Spleen (tissue), 11 donors: ENCODE data around the gene SEPTIN10. TPM values are rescaled to one million over a fixed set of nuclear protein-coding genes. Genes with fewer than 3 reads are reported as not detected.

Experiments
- DNase-seq: peaks from one replicate; pipeline ENCODE4 v3.0.0-alpha.2; 2020
- H3K27ac ChIP-seq, 8 donors: fragments of 200-600 bp; sonication (generic) in 7 of 8; 1 replicate in 4 of 8; 2 replicates in 4 of 8; pipeline versions ENCODE4 v1.5.0 to v1.8.0; 2016 to 2021; ENCODE audit warnings: inconsistent platforms in 4 of 8, mild to moderate bottlenecking in 4 of 8, moderate library complexity in 1 of 8
- H3K27me3 ChIP-seq, 7 donors: fragments of 200-600 bp; sonication (generic) in 6 of 7; replicated peaks in 1 of 7; 1 replicate in 4 of 7; 2 replicates in 3 of 7; pipeline versions ENCODE4 v1.5.0 to v1.8.0; 2016 to 2021; ENCODE audit warnings: inconsistent platforms in 3 of 7, mild to moderate bottlenecking in 1 of 7
- H3K36me3 ChIP-seq, 6 donors: fragments of 200-600 bp; sonication (generic) in 5 of 6; 1 replicate in 4 of 6; 2 replicates in 2 of 6; pipeline versions ENCODE4 v1.5.0 to v1.8.0; 2016 to 2021; ENCODE audit warnings: inconsistent platforms in 2 of 6
- H3K4me1 ChIP-seq, 6 donors: fragments of 200-600 bp; sonication (generic) in 5 of 6; 1 replicate in 3 of 6; 2 replicates in 3 of 6; pipeline versions ENCODE4 v1.5.0 to v1.8.0; 2016 to 2021; ENCODE audit warnings: inconsistent platforms in 3 of 6
- H3K4me3 ChIP-seq, 8 donors: fragments of 200-600 bp; sonication (generic) in 7 of 8; 1 replicate in 4 of 8; 2 replicates in 4 of 8; pipeline versions ENCODE4 v1.5.0 to v1.8.0; 2016 to 2021; ENCODE audit warnings: inconsistent platforms in 4 of 8, mild to moderate bottlenecking in 4 of 8, moderate library complexity in 2 of 8
- H3K9me3 ChIP-seq, 8 donors: fragments of 200-600 bp; sonication (generic) in 7 of 8; 1 replicate in 4 of 8; 2 replicates in 4 of 8; pipeline versions ENCODE4 v1.5.0 to v1.8.0; 2016 to 2021; ENCODE audit warnings: inconsistent platforms in 4 of 8
- POLR2A ChIP-seq, 3 donors: fragments of 450-650 bp; IDR thresholded peaks; one replicate each; pipeline ENCODE4 v1.5.1; 2017; ENCODE audit warnings: antibody characterized with exemption in 3 of 3, mild to moderate bottlenecking in 1 of 3
- POLR2AphosphoS5 ChIP-seq, 3 donors: sonication (generic); formaldehyde crosslinking; IDR thresholded peaks; one replicate each; pipeline ENCODE4 v1.5.1; 2017; ENCODE audit warnings: antibody characterized with exemption in 3 of 3
- WGBS, 5 donors: extraction: QIAGEN DNeasy Blood & Tissue Kit in 3 of 5; methylation state at CpG; one replicate each; pipeline versions ENCODE4 v1.1.5 to v1.1.7; 2013 to 2018; 5-methylcytosine and 5-hydroxymethylcytosine counted together
- intact Hi-C: fragments of 100-400 bp; cut with DNase I; formaldehyde crosslinking; loops from one replicate; pipeline ENCODE4 v1.15.0; 2023; ENCODE audit warnings: low total_unique reads
- polyA plus RNA-seq, 3 donors: library from polyadenylated mRNA; stranded (reverse); fragments of 200-250 nt; gene quantifications; one replicate each; pipeline ENCODE4 v1.2.1, GENCODE V29; 2013
- total RNA-seq, 7 donors: library from RNA; depleted of rRNA in 3 of 7; stranded (reverse); fragments of >200 nt in 3 of 7; fragmentation: NEBNext Ultra II Directional in 4 of 7; extraction: Animal tissue kit (Norgen Biotek cat#: 25700) in 4 of 7; gene quantifications; one replicate each; pipeline versions ENCODE4 v1.1.0 to v1.2.1, GENCODE V29; 2016 to 2021
- TF ChIP-seq, protein P1 (sequence below), 11 experiments: fragments of 200-600 bp in 7 of 11; fragments of 450-650 bp in 4 of 11; sonication (generic) in 4 of 11; IDR thresholded peaks in 8 of 11; conservative IDR thresholded peaks in 3 of 11; 1 replicate in 7 of 11; 2 replicates in 4 of 11; pipeline versions ENCODE4 v1.4.0 to v1.8.0; 2016 to 2021; ENCODE audit warnings: antibody characterized with exemption in 11 of 11, inconsistent platforms in 4 of 11, mild to moderate bottlenecking in 1 of 11
- donor health status: healthy with polysubstance abuse.
- donor health status: DM: no; HTN: no; CAD: no; lungs with moderate emphysema.
- donor health status: DM: no; HTN: no; CAD: no.
- donor health status: Bipolar disorder and iron deficiency.
- donor health status: healthy.
- donor health status: DM: no; HTN: no; CAD: no.
- donor health status: DM: yes; HTN: yes; CAD: no.

SEPTIN10 gene
- total and polyA plus RNA-seq, 10 donors = 14.7 to 95.3 (median 58.3) TPM

DNA sequence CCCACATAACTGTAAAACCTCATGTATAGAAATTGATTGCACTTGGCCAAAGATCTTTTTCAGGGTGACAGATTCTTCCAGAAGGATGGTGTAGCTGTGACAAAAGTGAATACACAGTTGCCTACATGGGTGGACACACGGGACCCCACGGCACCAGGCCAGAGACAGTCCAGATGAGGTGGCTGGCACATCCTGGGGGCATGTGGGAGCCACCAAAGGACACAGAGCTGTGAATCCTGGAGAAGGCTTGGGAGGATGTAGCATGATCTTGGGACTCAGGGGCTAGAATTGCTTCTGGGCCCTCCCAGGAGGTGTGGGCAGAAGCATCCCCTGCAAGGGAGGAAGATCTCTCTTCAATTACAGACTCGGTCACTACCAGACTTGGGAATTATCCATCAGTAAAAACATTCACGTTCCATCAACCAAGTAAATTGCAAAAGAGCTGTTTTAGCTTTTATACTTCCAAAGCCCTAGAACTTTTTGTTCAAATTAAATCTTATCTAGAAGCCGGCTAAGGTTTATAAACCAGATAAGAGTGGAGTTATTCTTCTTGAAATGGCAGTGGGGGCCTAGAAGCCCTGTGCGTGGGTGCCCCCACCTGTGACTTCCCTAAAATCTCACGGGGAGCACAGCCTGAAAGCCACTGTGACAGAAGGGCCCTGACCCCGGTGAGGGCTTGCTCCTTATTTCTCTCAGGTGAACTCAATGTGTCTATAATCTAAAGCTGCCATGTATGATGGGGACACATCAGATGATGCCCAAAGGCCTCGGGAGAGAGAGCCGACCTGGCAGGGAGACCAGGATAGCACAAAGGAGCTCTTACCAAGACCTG is 81.7 kb downstream of the SEPTIN10 start:
- peak; percentile 51 for DNase-seq
- H3K27ac ChIP-seq = no peak overlapping the region

GRCh38 chr2:109531221-109531620 is 82.5 kb downstream of the SEPTIN10 start:
- Histone ChIP-seq H3K27ac (no peak overlapping the region), H3K36me3 (no peaks in the 10 kb centered on the region), H3K4me3 (no peak overlapping the region), H3K4me1 (no peaks in the 10 kb centered on the region), H3K9me3 (no peaks in the 10 kb centered on the region), H3K27me3 (peaks cover 0 to 15% (median 0%) of the 10 kb centered on the region in 7 donors)
- WGBS, 5 donors = 61 to 79% (median 73%) methylated on average over 5 of the region's 5 CpGs
- TF ChIP-seq, protein P1, sequence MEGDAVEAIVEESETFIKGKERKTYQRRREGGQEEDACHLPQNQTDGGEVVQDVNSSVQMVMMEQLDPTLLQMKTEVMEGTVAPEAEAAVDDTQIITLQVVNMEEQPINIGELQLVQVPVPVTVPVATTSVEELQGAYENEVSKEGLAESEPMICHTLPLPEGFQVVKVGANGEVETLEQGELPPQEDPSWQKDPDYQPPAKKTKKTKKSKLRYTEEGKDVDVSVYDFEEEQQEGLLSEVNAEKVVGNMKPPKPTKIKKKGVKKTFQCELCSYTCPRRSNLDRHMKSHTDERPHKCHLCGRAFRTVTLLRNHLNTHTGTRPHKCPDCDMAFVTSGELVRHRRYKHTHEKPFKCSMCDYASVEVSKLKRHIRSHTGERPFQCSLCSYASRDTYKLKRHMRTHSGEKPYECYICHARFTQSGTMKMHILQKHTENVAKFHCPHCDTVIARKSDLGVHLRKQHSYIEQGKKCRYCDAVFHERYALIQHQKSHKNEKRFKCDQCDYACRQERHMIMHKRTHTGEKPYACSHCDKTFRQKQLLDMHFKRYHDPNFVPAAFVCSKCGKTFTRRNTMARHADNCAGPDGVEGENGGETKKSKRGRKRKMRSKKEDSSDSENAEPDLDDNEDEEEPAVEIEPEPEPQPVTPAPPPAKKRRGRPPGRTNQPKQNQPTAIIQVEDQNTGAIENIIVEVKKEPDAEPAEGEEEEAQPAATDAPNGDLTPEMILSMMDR (IDR thresholded peaks at IDR 0.05 in 8 of 11, conservative IDR thresholded peaks at IDR 0.05 in 3 of 11) = no peak
- TF ChIP-seq POLR2AphosphoS5 (IDR thresholded peaks at IDR 0.05) (no peak), POLR2A (IDR thresholded peaks at IDR 0.05) (no peak)
- intact Hi-C loops = no loop called here
- DNase-seq = peak; percentile 23

More for the DNA sequence above, 81.7 kb downstream of the SEPTIN10 start:
- Histone ChIP-seq H3K4me1 (no peaks in the 10 kb centered on the region), H3K36me3 (no peaks in the 10 kb centered on the region), H3K27me3 (peaks cover 0 to 15% (median 0%) of the 10 kb centered on the region in 7 donors), H3K4me3 (no peak overlapping the region), H3K9me3 (no peaks in the 10 kb centered on the region)
- TF ChIP-seq, protein P1 (IDR thresholded peaks at IDR 0.05 in 8 of 11, conservative IDR thresholded peaks at IDR 0.05 in 3 of 11) = no peak
- no peak for TF ChIP-seq POLR2AphosphoS5 (IDR thresholded peaks at IDR 0.05)
- no peak for TF ChIP-seq POLR2A (IDR thresholded peaks at IDR 0.05)
- WGBS, 5 donors = 82 to 89% (median 84%) methylated on average over 8 to 10 of the region's 10 CpGs
- intact Hi-C loops = no loop called here

- Histone ChIP-seq H3K27ac (no peak overlapping the region), H3K4me1 (no peaks in the 10 kb centered on the region), H3K9me3 (no peaks in the 10 kb centered on the region), H3K36me3 (no peaks in the 10 kb centered on the region), H3K4me3 (no peak overlapping the region), H3K27me3 (peaks cover 0 to 15% (median 0%) of the 10 kb centered on the region in 7 donors)
- peak; percentile 4 for DNase-seq
- TF ChIP-seq, protein P1 (IDR thresholded peaks at IDR 0.05 in 8 of 11, conservative IDR thresholded peaks at IDR 0.05 in 3 of 11) = no peak
- TF ChIP-seq POLR2AphosphoS5 (IDR thresholded peaks at IDR 0.05) (no peak), POLR2A (IDR thresholded peaks at IDR 0.05) (no peak)
- WGBS, 5 donors = 53 to 78% (median 56%) methylated on average over 6 of the region's 6 CpGs
- intact Hi-C loops = no loop called here
Observed at GRCh38 chr2:109530712-109531111, 83.1 kb downstream of the SEPTIN10 start.
